ENCODE data around the gene MAP4K1. TPM values are rescaled to one million over a fixed set of nuclear protein-coding genes. Genes with fewer than 3 reads are reported as not detected.

Gene MAP4K1
- polyA plus RNA-seq, 2 of the 4 experiments (the other 2 are of a cell fraction) = 1.2 to 2.6 TPM

DNA sequence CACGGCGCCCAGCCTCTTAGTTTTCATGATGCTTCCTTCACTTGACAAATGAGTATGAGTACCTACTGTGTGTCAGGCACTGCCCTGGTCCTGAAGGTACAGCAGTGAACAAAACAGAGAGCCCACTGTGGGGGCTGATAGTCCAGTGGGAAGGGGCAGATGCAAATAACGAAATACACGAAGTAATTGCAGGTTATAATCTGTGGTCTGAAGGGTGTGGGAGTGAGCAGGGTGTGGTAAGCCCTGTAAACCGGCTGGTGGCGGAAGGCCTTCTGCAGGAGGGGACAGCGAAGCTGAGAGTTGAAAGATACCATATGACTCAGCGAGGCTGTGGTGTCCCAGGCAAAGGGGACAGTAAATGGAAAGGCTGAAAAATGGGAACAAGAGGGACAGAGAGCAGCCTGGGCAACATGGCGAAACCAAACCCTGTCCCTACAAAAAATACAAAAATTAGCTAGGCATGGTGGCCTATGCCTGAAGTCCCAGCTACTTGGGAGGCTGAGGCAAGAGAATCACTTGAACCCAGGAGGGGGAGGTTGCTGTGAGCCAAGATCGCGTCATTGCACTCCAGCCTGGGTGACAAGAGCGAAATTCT is 60.5 kb downstream of the MAP4K1 start (continued):
- TF ChIP-seq, protein P1, sequence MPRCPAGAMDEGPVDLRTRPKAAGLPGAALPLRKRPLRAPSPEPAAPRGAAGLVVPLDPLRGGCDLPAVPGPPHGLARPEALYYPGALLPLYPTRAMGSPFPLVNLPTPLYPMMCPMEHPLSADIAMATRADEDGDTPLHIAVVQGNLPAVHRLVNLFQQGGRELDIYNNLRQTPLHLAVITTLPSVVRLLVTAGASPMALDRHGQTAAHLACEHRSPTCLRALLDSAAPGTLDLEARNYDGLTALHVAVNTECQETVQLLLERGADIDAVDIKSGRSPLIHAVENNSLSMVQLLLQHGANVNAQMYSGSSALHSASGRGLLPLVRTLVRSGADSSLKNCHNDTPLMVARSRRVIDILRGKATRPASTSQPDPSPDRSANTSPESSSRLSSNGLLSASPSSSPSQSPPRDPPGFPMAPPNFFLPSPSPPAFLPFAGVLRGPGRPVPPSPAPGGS (IDR thresholded peaks at IDR 0.05) = no peak
- TF ChIP-seq GATA3 (IDR thresholded peaks at IDR 0.05; ENCODE audit: borderline replicate concordance) = no peak

DNA sequence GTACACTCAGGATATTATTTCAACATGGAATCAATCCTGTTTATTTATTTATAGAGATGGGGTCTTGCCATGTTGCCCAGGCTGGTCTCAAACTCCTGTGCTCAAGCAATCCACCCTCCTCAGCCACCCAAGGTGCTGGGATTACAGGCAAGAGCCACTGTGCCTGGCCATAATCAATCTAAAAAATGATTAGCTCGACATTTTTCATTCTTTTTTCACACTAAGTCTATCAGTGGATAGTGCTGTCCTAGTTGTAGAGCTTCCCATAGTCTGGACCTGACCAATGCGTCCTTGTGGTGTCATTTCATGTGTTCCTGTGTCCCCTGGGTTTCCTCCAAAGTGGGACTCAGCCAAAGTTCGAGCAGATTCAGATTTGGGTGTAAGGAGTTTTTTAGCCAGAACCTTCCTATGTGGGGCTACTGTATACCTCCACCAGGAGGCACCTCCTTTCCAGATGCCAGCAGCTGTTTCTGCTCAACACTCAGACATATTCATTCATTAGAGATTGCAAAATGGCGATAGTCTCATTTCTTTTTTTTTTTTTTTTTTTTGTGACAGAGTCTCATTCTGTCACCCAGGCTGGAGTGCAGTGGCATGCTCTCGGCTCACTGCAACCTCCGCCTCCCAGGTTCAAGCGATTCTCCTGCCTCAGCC is 61.1 kb downstream of the MAP4K1 start:
- H3K4me2 ChIP-seq = no peak overlapping the region
- no peaks in the 10 kb centered on the region for H3K4me1 ChIP-seq
- ATAC-seq = peak; percentile 83 to 86
- H3K27ac ChIP-seq = no peak overlapping the region
- TF ChIP-seq RFX5 (IDR thresholded peaks at IDR 0.05) (no peak), SMC3 (IDR thresholded peaks at IDR 0.05) (0 out of 3 replicates have a peak, but pooled peaks have one; percentile 21), MAFK (IDR thresholded peaks at IDR 0.05; ENCODE audit: partially characterized antibody) (peak; percentile 99), RAD21 (conservative IDR thresholded peaks at IDR 0.05 in 1 of 2, IDR thresholded peaks at IDR 0.05 in 1 of 2) (peak; percentile 37 to 62; a peak in 4 of 5 replicates)
- TF ChIP-seq, protein P2, sequence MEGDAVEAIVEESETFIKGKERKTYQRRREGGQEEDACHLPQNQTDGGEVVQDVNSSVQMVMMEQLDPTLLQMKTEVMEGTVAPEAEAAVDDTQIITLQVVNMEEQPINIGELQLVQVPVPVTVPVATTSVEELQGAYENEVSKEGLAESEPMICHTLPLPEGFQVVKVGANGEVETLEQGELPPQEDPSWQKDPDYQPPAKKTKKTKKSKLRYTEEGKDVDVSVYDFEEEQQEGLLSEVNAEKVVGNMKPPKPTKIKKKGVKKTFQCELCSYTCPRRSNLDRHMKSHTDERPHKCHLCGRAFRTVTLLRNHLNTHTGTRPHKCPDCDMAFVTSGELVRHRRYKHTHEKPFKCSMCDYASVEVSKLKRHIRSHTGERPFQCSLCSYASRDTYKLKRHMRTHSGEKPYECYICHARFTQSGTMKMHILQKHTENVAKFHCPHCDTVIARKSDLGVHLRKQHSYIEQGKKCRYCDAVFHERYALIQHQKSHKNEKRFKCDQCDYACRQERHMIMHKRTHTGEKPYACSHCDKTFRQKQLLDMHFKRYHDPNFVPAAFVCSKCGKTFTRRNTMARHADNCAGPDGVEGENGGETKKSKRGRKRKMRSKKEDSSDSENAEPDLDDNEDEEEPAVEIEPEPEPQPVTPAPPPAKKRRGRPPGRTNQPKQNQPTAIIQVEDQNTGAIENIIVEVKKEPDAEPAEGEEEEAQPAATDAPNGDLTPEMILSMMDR (IDR thresholded peaks at IDR 0.05) = peak; percentile 22; the same call in 1 of the 3 replicates
- H3K9me3 ChIP-seq = no peaks in the 10 kb centered on the region
- DNase-seq (ENCODE audit: low read depth in 1 of 2, low spot score in 1 of 2) = peak in 1 of 2 experiments; percentile 67
- ChIA-PET POLR2A (interaction anchor here (0.9 to 1.3 kb wide), 3 partner anchors 62 to 80 kb away, joined by 3 to 5 read pairs (median 3); partner anchors contain the start of gene EIF3K), CTCF (interaction anchor here (0.6 to 3.4 kb wide), 13 partner anchors 12 to 374 kb away, joined by 3 to 31 read pairs (median 5); partner anchors contain the start of genes MRPS12 and SARS2)
- FAIRE-seq = no peak
- 55% methylated on average over 7 of the region's 7 CpGs for WGBS (ENCODE audit: missing lambda C conversion rate)
- H3K4me3 ChIP-seq = no peak overlapping the region

DNA sequence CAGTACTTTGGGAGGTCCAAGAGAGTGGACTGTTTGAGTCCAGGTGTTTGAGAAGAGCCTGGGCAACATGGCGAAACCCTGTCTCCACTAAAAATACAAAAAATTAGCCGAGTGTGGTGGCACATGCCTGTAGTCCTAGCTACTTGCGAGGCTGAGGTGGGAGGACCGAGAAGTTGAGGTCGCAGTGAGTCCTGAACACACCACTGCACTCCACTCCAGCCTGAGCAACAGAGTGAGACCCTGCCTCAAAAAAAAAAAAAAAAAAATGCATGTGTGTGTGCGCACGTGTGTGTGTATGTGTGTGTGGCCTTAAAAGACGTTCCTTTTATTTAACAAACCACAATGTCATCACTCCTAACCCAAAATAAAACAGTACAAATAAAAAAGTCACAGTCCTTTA is 62.6 kb downstream of the MAP4K1 start:
- H3K4me2 ChIP-seq = no peak overlapping the region
- no peaks in the 10 kb centered on the region for H3K9me3 ChIP-seq
- ATAC-seq (no peak), FAIRE-seq (no peak), DNase-seq (ENCODE audit: low read depth in 1 of 2, low spot score in 1 of 2) (no peak)
- ChIA-PET CTCF (interaction anchor here (0.6 to 3.4 kb wide), 7 partner anchors 11 to 152 kb away, joined by 3 to 31 read pairs (median 3); no protein-coding TSS in a partner anchor), POLR2A (no interaction called here)
- 79% methylated on average over 8 of the region's 8 CpGs for WGBS (ENCODE audit: missing lambda C conversion rate)
- no peak for TF ChIP-seq MYC (IDR thresholded peaks at IDR 0.05; ENCODE audit: borderline replicate concordance, low read length)
- no peak for TF ChIP-seq RNF2 (IDR thresholded peaks at IDR 0.05; ENCODE audit: borderline replicate concordance, low read depth)
- TF ChIP-seq KDM1A (IDR thresholded peaks at IDR 0.05; ENCODE audit: low read depth) = no peak
- TF ChIP-seq SMC3 (IDR thresholded peaks at IDR 0.05) = no peak
- no peak for TF ChIP-seq HOXB13 (CRISPR knock-in tag; IDR thresholded peaks at IDR 0.05; ENCODE audit: low read depth)
- TF ChIP-seq, protein P3, sequence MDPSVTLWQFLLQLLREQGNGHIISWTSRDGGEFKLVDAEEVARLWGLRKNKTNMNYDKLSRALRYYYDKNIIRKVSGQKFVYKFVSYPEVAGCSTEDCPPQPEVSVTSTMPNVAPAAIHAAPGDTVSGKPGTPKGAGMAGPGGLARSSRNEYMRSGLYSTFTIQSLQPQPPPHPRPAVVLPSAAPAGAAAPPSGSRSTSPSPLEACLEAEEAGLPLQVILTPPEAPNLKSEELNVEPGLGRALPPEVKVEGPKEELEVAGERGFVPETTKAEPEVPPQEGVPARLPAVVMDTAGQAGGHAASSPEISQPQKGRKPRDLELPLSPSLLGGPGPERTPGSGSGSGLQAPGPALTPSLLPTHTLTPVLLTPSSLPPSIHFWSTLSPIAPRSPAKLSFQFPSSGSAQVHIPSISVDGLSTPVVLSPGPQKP (IDR thresholded peaks at IDR 0.05; ENCODE audit: low read depth, low read length) = no peak
- TF ChIP-seq FOXS1 (CRISPR knock-in tag; IDR thresholded peaks at IDR 0.05) = no peak
- no peak for TF ChIP-seq CHD2 (IDR thresholded peaks at IDR 0.05; ENCODE audit: low read length, partially characterized antibody)
- no peak for TF ChIP-seq RAD21 (conservative IDR thresholded peaks at IDR 0.05 in 1 of 2, IDR thresholded peaks at IDR 0.05 in 1 of 2)
- TF ChIP-seq, protein P1 (IDR thresholded peaks at IDR 0.05) = no peak
- no peak for TF ChIP-seq JUNB (IDR thresholded peaks at IDR 0.05)
- TF ChIP-seq ZC3H11A (IDR thresholded peaks at IDR 0.05) = no peak
- no peak for TF ChIP-seq HOXB5 (CRISPR knock-in tag; IDR thresholded peaks at IDR 0.05)
- TF ChIP-seq, protein P4, sequence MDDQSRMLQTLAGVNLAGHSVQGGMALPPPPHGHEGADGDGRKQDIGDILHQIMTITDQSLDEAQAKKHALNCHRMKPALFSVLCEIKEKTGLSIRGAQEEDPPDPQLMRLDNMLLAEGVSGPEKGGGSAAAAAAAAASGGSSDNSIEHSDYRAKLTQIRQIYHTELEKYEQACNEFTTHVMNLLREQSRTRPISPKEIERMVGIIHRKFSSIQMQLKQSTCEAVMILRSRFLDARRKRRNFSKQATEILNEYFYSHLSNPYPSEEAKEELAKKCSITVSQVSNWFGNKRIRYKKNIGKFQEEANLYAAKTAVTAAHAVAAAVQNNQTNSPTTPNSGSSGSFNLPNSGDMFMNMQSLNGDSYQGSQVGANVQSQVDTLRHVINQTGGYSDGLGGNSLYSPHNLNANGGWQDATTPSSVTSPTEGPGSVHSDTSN (IDR thresholded peaks at IDR 0.05) = no peak
- no peak for TF ChIP-seq POLR2A (IDR thresholded peaks at IDR 0.05; ENCODE audit: low read length)
- no peak for TF ChIP-seq JUN (IDR thresholded peaks at IDR 0.05)
- TF ChIP-seq NR3C1 (IDR thresholded peaks at IDR 0.05) = no peak
- H3K4me3 ChIP-seq = no peak overlapping the region
- no peak overlapping the region for H3K27ac ChIP-seq
- no peaks in the 10 kb centered on the region for H3K4me1 ChIP-seq
